GM19455 (cell line): ENCODE data around the gene ARID3A.

Source experiments
- ATAC-seq: cut with Tn5 transposase; IDR thresholded peaks from one replicate; pipeline ENCODE4 v1.9.1; 2021; ENCODE audit not compliant: unreplicated experiment

The ARID3A gene

DNA sequence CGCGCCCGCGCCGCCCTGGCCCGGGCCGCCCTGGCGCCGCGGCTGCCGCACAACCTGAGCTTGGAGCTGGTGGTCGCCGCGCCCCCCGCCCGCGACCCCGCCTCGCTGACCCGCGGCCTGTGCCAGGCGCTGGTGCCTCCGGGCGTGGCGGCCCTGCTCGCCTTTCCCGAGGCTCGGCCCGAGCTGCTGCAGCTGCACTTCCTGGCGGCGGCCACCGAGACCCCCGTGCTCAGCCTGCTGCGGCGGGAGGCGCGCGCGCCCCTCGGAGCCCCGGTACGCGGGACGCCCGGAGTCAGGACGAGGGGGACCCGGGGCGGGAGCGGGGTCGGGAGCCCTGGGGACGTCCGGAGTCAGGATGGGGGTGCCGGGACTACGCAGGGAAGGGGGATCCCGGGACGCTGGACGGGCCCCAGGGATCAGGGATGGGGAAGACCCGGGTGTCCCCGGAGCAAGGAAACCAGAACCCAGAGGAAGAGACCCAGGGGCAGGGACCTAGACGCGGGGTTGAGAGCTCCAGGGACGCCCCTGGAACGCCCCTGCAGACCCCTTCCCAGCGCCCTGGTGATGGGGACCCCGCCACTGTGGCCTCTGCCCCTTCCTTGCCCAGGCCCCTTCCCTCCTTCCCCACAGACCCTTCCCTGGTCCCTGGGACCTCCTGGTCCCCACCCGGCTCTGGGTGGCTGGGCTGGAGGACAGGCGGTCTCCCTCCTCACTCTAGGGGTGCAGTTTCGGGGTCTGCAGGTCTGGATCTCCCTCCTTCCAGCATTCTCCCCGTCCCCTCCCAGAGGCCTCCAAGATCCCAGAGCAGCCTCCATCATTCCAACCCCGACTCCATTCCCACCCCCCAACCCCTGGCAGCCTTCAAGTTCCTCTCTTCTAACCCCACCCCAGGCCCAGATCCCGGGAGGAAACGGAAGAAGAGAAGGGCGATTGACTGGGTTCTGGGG is 75.0 kb downstream of the ARID3A start:
- ATAC-seq: no peak

GRCh38 chr19:1001538-1002166 is 75.8 kb downstream of the ARID3A start:
- no peak for ATAC-seq

- ATAC-seq: no peak
Measured at GRCh38 chr19:1002600-1002999, 76.8 kb downstream of the ARID3A start.

GRCh38 chr19:1003283-1003682 is 77.4 kb downstream of the ARID3A start:
- no peak for ATAC-seq

GRCh38 chr19:1004204-1004802 is 78.5 kb downstream of the ARID3A start:
- ATAC-seq: no peak

GRCh38 chr19:1004803-1005664 is 79.2 kb downstream of the ARID3A start:
- no peak for ATAC-seq

DNA sequence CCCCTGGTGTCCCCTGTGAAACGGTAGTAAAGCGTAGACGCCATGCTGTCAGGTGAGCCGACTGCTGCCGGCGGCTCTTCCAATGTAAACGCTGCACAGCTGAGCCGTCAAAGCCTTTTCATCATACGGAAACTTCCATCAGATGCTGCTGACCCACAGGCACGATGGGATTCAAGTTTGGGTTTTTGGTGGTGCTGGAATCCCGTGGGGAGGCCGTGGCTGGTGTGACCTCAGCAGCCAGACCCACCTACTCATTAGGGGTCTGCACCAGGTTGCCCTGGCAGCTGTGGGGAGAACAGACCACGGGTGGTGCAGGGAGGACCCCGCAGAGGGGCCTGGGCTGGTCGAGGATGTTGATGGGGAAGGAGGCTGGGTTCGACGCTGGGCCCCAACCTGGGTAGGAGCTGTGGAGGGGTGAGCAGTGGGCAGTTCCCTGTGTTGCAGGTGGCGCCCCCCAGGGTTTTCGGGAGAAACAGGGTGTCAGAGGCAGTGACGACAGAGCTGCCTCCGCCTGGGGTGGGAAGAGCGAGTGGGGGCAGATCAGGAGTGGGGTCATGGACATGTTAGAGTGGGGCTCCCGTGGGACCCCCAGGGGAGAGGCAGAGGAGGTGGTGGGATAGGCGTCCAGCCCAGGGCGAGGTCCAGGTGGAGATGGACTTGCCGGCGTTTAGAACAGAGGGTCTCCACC is 81.0 kb downstream of the ARID3A start:
- ATAC-seq: no peak

- no peak for ATAC-seq
Measured at GRCh38 chr19:1007399-1008251, 81.8 kb downstream of the ARID3A start.

DNA sequence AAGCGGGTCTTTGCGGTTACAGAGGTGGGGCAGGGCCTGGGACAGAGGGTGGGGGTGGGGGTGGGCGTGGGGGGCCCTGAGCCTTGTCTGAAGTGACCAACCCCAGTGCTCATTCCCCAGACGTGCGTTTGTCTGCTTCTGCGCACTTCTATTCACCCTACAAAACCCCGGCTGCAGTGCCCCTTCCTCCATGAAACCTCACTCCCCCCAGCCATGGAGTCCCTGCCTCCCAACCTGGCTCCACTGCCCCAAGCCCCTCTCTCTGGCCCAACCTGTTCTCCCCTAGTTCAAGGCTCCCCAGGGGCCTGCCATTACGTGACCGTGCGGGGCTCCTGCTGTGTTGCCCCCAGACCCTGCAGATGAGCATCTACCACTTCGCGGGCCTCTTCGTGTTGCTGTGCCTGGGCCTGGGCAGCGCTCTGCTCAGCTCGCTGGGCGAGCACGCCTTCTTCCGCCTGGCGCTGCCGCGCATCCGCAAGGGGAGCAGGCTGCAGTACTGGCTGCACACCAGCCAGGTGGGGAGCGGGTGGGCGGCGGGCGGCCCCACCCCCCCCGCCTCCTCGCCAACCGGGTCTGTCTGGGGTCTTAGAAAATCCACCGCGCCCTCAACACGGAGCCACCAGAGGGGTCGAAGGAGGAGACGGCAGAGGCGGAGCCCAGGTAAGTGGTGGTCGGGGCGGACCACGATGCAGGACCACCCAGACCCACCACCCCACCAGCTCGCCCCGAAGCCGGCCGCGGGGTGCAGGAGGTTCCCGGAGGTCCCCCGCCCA is 82.6 kb downstream of the ARID3A start:
- no peak for ATAC-seq

GRCh38 chr19:1009041-1009980 is 83.5 kb downstream of the ARID3A start:
- no peak for ATAC-seq

DNA sequence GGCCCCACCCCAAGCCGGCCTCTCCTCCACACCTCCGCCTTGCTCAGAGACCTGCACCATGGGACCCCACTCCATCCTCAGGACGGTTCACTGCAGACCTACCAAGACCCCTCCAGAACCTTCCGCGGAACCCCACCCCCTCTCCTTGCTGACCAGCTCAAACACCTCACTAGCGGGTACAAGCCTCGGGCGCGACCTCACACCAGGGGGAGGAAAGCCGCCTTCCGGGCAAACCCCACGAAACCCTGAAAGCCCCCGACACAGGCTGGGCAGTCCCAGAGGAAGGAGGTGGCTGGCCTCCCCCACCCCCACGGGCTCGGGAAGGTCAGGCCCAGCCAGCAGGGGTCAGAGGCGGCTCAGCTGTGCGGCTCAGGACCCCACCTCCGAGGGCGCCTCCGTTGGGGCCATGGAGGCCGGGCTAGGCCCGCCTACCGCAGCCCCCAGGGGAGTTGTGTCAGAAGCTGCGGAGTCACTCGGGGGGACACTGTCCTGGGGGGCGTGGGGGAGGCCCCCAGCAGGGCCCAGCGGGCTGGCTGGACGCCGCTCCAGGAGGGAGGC is 84.2 kb downstream of the ARID3A start:
- no peak for ATAC-seq

DNA sequence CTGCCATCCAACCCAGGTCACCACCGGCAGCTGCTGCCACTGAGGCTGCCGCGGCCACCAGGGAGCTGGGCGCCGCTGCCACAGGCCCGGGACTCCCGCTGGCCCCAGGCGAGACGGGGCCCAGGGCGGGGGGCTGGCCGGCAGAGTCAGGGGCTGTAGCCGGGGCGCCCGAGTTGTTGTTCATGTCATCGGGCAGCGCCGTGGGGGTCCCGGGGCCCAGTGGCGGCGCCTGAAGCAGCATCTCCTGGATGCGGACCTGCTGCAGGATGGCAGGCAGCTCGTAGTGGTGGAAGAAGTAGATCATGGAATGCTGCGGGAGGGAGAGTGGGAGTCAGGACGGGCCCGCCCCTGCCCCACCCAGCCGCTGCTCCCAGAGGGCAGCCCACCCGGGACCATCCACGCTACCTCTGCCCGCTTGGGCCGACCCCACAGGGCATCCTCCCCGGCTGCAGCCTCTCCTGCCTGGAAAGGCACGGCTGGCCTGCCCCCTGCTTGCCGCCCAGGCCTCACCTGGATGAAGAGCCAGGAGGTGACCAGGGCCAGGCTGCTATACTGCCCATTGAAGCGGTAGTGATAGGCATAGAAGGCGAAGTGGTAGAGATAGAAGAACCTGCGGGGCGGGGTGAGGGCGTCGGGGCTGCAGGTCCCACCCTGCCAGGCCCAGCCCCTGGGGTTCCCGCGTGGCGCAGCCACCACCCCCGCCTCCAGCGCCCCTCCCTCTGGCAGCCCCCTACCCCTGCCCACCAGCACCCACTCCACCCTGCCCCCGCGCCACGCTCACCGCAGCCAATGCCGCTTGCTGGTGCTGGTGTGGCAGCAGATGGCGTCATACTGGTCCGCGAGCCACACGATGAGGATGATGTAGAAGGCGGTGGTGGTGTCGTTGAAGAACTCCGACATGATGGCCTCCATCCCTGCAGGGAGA is 85.0 kb downstream of the ARID3A start:
- ATAC-seq: no peak

DNA sequence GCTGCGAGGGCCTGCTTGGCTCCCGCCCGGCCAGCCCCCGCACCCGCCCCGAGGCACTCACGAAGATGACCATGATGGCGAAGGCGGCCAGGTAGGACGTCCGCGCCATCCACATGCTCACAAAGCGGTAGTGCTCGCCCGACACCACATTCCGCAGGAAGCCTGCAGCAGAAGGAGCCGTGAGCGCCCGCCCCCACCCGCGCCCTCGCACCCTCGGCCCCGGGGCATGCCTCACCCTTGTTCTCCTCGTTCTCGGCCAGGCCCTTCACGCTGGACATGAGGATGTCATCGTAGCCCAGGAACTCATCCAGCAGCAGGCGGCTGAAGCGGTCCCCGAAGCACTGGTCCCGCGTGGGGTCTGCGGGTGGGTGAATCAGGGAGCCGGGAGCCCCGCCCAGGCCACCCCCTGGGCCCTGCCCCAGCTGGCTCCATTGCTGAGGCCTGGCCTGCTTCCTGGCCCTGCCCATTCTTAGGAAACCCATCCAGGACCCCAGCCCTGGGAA is 86.0 kb downstream of the ARID3A start:
- ATAC-seq: no peak

DNA sequence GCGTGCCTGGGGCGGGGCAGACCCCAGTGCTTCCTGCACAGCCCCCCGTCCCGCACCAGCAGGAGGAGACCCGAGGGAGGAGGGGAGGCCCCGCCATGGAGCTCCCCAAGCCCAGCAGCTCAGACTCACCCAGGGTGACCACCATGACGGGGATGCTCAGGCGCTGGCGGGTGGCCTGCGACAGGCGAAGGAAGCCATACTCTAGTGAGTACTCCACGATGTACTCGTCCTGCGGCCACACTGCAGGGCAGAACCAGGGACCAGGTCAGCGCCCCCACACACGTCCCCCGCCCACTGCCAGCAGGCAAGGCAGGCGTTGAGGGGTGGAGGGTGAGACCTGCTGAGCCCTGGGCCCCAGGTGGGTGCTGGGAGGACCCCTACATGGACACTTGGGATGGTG is 86.5 kb downstream of the ARID3A start:
- no peak for ATAC-seq

GRCh38 chr19:1013218-1013617 is 87.4 kb downstream of the ARID3A start:
- ATAC-seq: no peak
